Measurements from ENCODE around the gene DLGAP1.
A peak's percentile ranks its signal among the peaks of the same experiment; 100 is the strongest.
"Not testable (repeated sequence)": the region's sequence is repeated elsewhere in the genome, so short reads cannot be mapped to it uniquely, and the experiment has no call there.

The DLGAP1 gene

DNA sequence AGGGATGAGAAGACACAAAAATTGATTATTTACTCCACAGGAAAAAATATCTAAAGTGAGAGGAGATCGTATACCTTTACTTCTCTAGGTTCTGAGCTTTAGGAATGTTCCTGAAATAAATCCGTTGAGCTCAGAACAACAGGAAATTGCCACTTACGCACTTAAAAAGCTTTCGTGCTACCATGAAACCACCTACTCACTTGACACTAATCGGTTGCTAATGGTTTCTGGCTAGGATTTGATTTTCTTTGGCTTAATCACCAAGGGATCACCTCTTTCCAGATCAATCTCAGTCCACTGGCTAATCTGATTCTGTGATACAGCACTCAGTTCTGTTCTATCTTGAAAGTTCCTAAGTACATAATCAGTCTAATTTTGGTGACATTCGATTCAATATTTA is 419.6 kb downstream of the DLGAP1 start:
- Histone ChIP-seq H3K36me3 (ENCODE audit: control insufficient read depth, insufficient read depth, low read length) (no peaks in the 10 kb centered on the region), H3K4me3 (ENCODE audit: low read length) (no peak overlapping the region), H4K5ac (ENCODE audit: low read length) (no peak overlapping the region), H3K27ac (ENCODE audit: low read depth, low read length) (no peak overlapping the region), H2AK5ac (ENCODE audit: low read length) (no peak overlapping the region), H3K18ac (ENCODE audit: low read length) (no peak overlapping the region), H2BK5ac (ENCODE audit: low read length) (no peak overlapping the region), H2BK120ac (ENCODE audit: low read depth, low read length) (no peak overlapping the region), H3K23ac (ENCODE audit: low read length) (no peak overlapping the region), H2BK15ac (replicated peaks; ENCODE audit: low read depth) (no peak overlapping the region), H3K79me1 (ENCODE audit: low read length) (no peaks in the 10 kb centered on the region), H3K4ac (ENCODE audit: low read depth, low read length) (no peak overlapping the region), H3K56ac (ENCODE audit: low read length) (no peak overlapping the region), H4K8ac (ENCODE audit: low read depth, low read length) (no peak overlapping the region), H3K9ac (ENCODE audit: low read length) (no peak overlapping the region), H3K4me2 (ENCODE audit: low read length) (no peak overlapping the region), H3K79me2 (ENCODE audit: control insufficient read depth, insufficient read depth, low read length) (no peaks in the 10 kb centered on the region), H3K4me1 (ENCODE audit: control insufficient read depth, low read depth, low read length) (no peaks in the 10 kb centered on the region), H3K27me3 (ENCODE audit: insufficient read depth, low read length, poor library complexity) (no peaks in the 10 kb centered on the region)
- peak; percentile 60 for DNase-seq
- WGBS (ENCODE audit: extremely low coverage, insufficient coverage, low lambda C conversion rate), result no CpG with 5 or more reads among the region's 6 CpGs

DNA sequence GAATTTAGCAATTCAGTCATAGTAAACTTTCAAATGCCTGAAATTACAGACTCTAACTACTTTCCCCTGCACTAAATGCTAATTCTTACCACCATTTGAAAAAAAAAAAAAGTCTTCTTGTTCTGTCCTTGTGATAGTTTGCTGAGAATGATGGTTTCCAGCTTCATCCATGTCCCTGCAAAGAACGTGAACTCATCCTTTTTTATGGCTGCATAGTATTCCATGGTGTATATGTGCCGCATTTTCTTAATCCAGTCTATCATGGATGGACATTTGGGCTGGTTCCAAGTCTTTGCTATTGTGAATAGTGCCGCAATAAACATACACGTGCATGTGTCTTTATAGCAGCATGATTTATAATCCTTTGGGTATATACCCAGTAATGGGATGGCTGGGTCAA is 420.3 kb downstream of the DLGAP1 start:
- H3K4me3 ChIP-seq (ENCODE audit: low read length); H3K27me3 ChIP-seq (ENCODE audit: insufficient read depth, low read length, poor library complexity); H2BK15ac ChIP-seq (replicated peaks; ENCODE audit: low read depth); H3K36me3 ChIP-seq (ENCODE audit: control insufficient read depth, insufficient read depth, low read length); H3K18ac ChIP-seq (ENCODE audit: low read length); H2BK120ac ChIP-seq (ENCODE audit: low read depth, low read length); H3K79me1 ChIP-seq (ENCODE audit: low read length); H3K4me1 ChIP-seq (ENCODE audit: control insufficient read depth, low read depth, low read length); H3K23ac ChIP-seq (ENCODE audit: low read length); H3K27ac ChIP-seq (ENCODE audit: low read depth, low read length); DNase-seq; H3K79me2 ChIP-seq (ENCODE audit: control insufficient read depth, insufficient read depth, low read length); H2AK5ac ChIP-seq (ENCODE audit: low read length); H3K56ac ChIP-seq (ENCODE audit: low read length); H4K5ac ChIP-seq (ENCODE audit: low read length); H3K4ac ChIP-seq (ENCODE audit: low read depth, low read length); H2BK5ac ChIP-seq (ENCODE audit: low read length); H3K4me2 ChIP-seq (ENCODE audit: low read length); H4K8ac ChIP-seq (ENCODE audit: low read depth, low read length); H3K9ac ChIP-seq (ENCODE audit: low read length): not testable (repeated sequence)
- WGBS (ENCODE audit: extremely low coverage, insufficient coverage, low lambda C conversion rate), result no CpG with 5 or more reads among the region's 4 CpGs

DNA sequence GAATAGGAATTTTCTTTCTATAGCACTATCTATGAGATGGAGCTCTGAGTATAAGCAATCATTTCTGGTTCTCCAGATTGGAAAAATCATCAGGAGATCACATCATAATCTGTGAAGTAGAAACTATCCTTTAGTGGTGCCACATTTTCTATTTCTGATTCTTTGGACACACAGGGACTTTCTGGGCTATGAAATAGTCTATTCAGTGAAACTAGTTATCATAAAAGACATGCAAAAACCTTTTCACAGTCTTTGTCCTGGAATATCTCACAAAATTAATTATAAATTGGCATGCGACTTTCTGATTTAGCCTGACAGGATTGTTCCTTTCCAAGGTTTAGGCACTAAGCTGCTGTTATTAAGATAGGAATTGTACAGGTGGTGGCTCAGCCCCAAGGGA is 428.6 kb downstream of the DLGAP1 start:
- H3K27ac ChIP-seq (ENCODE audit: low read depth, low read length), result no peak overlapping the region
- no peak overlapping the region for H3K4me2 ChIP-seq (ENCODE audit: low read length)
- H3K79me2 ChIP-seq (ENCODE audit: control insufficient read depth, insufficient read depth, low read length), result no peaks in the 10 kb centered on the region
- no peak overlapping the region for H2BK15ac ChIP-seq (replicated peaks; ENCODE audit: low read depth)
- H3K4ac ChIP-seq (ENCODE audit: low read depth, low read length), result no peak overlapping the region
- no peak overlapping the region for H2BK5ac ChIP-seq (ENCODE audit: low read length)
- H3K4me1 ChIP-seq (ENCODE audit: control insufficient read depth, low read depth, low read length), result no peaks in the 10 kb centered on the region
- H2AK5ac ChIP-seq (ENCODE audit: low read length), result no peak overlapping the region
- H4K8ac ChIP-seq (ENCODE audit: low read depth, low read length), result no peak overlapping the region
- no peak overlapping the region for H2BK120ac ChIP-seq (ENCODE audit: low read depth, low read length)
- no peak overlapping the region for H3K56ac ChIP-seq (ENCODE audit: low read length)
- H3K36me3 ChIP-seq (ENCODE audit: control insufficient read depth, insufficient read depth, low read length), result no peaks in the 10 kb centered on the region
- H4K5ac ChIP-seq (ENCODE audit: low read length), result no peak overlapping the region
- H3K27me3 ChIP-seq (ENCODE audit: insufficient read depth, low read length, poor library complexity), result no peaks in the 10 kb centered on the region
- no peak overlapping the region for H3K9ac ChIP-seq (ENCODE audit: low read length)
- no CpG with 5 or more reads among the region's 1 CpG for WGBS (ENCODE audit: extremely low coverage, insufficient coverage, low lambda C conversion rate)
- H3K4me3 ChIP-seq (ENCODE audit: low read length), result no peak overlapping the region
- H3K23ac ChIP-seq (ENCODE audit: low read length), result no peak overlapping the region
- no peaks in the 10 kb centered on the region for H3K79me1 ChIP-seq (ENCODE audit: low read length)
- DNase-seq, result no peak
- H3K18ac ChIP-seq (ENCODE audit: low read length), result no peak overlapping the region

DNA sequence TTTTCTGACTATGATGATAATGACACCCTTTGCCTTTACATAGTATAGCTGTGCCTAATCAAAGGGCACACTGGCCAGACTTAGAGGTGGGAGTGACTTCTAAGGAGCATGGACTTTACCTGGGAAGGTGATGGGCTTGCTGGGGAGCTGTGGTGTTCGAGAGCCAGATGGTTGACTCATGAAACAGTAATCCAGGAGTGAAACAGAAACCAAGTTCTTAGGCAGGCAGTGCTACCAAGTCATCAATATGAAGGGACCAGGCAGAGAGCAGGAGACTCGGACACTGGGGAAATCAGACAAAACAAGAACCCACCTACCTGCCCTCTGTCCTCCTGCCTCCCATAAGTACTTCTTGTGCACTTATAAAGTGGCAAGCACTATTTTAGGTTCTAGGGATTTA is 430.4 kb downstream of the DLGAP1 start:
- Histone ChIP-seq H3K56ac (ENCODE audit: low read length) (no peak overlapping the region), H2BK5ac (ENCODE audit: low read length) (no peak overlapping the region), H3K27ac (ENCODE audit: low read depth, low read length) (no peak overlapping the region), H3K23ac (ENCODE audit: low read length) (no peak overlapping the region), H2BK15ac (replicated peaks; ENCODE audit: low read depth) (no peak overlapping the region), H3K27me3 (ENCODE audit: insufficient read depth, low read length, poor library complexity) (no peaks in the 10 kb centered on the region), H3K4me2 (ENCODE audit: low read length) (no peak overlapping the region), H3K36me3 (ENCODE audit: control insufficient read depth, insufficient read depth, low read length) (no peaks in the 10 kb centered on the region), H3K79me2 (ENCODE audit: control insufficient read depth, insufficient read depth, low read length) (no peaks in the 10 kb centered on the region), H4K5ac (ENCODE audit: low read length) (no peak overlapping the region), H3K4me1 (ENCODE audit: control insufficient read depth, low read depth, low read length) (no peaks in the 10 kb centered on the region), H2BK120ac (ENCODE audit: low read depth, low read length) (no peak overlapping the region), H3K9ac (ENCODE audit: low read length) (no peak overlapping the region), H4K8ac (ENCODE audit: low read depth, low read length) (no peak overlapping the region), H2AK5ac (ENCODE audit: low read length) (no peak overlapping the region), H3K4ac (ENCODE audit: low read depth, low read length) (no peak overlapping the region), H3K18ac (ENCODE audit: low read length) (no peak overlapping the region), H3K4me3 (ENCODE audit: low read length) (no peak overlapping the region), H3K79me1 (ENCODE audit: low read length) (no peaks in the 10 kb centered on the region)
- no peak for DNase-seq
- WGBS (ENCODE audit: extremely low coverage, insufficient coverage, low lambda C conversion rate), result no CpG with 5 or more reads among the region's 2 CpGs

DNA sequence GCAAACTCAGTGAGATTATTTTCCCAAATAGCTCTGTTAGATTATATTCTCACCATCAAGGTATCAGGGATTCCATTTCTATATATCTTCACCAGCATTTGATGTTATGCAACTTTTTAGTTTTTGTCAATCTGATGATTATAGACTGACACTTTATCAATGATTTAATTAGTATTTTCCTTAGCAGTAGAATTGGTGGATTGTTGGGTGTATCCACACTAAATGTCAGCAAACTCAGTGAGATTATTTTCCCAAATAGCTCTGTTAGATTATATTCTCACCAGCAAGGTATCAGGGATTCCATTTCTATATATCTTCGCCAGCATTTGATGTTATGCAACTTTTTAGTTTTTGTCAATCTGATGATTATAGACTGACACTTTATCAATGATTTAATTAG is 432.4 kb downstream of the DLGAP1 start:
- H2AK5ac ChIP-seq (ENCODE audit: low read length); H2BK120ac ChIP-seq (ENCODE audit: low read depth, low read length); H2BK5ac ChIP-seq (ENCODE audit: low read length); H2BK15ac ChIP-seq (replicated peaks; ENCODE audit: low read depth); H4K5ac ChIP-seq (ENCODE audit: low read length); H3K27me3 ChIP-seq (ENCODE audit: insufficient read depth, low read length, poor library complexity); H3K23ac ChIP-seq (ENCODE audit: low read length); DNase-seq; H3K79me2 ChIP-seq (ENCODE audit: control insufficient read depth, insufficient read depth, low read length); H4K8ac ChIP-seq (ENCODE audit: low read depth, low read length); H3K36me3 ChIP-seq (ENCODE audit: control insufficient read depth, insufficient read depth, low read length); H3K27ac ChIP-seq (ENCODE audit: low read depth, low read length); H3K4me1 ChIP-seq (ENCODE audit: control insufficient read depth, low read depth, low read length); H3K56ac ChIP-seq (ENCODE audit: low read length); H3K79me1 ChIP-seq (ENCODE audit: low read length); H3K4me3 ChIP-seq (ENCODE audit: low read length); H3K4me2 ChIP-seq (ENCODE audit: low read length); H3K4ac ChIP-seq (ENCODE audit: low read depth, low read length); H3K18ac ChIP-seq (ENCODE audit: low read length); H3K9ac ChIP-seq (ENCODE audit: low read length): not testable (repeated sequence)
- WGBS (ENCODE audit: extremely low coverage, insufficient coverage, low lambda C conversion rate), result no CpG with 5 or more reads among the region's 1 CpG

DNA sequence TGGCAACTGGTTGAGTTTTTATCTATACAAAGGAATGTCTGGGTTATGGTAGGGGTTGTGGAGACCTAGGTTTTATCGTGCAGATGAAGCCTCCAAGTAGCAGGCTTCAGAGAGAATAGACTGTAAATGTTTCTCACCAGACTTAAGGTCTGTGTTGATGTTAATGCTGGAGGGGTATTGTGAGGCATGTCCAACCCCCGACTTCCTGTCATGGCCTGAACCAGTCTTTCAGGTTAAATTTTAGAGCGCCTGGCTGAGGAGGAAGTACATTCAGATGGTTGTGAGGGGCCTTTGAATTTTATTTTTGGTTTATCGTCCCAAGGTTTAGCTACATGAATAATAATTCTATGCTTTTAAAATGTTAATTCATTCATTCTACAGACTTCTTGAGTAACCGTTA is 435.1 kb downstream of the DLGAP1 start:
- no CpG with 5 or more reads among the region's 5 CpGs for WGBS (ENCODE audit: extremely low coverage, insufficient coverage, low lambda C conversion rate)
- Histone ChIP-seq H3K23ac (ENCODE audit: low read length) (no peak overlapping the region), H3K36me3 (ENCODE audit: control insufficient read depth, insufficient read depth, low read length) (no peaks in the 10 kb centered on the region)

More for the DNA sequence above, 435.1 kb downstream of the DLGAP1 start:
- H3K4me3 ChIP-seq (ENCODE audit: low read length), result no peak overlapping the region
- no peak overlapping the region for H4K5ac ChIP-seq (ENCODE audit: low read length)
- no peak overlapping the region for H2BK15ac ChIP-seq (replicated peaks; ENCODE audit: low read depth)
- DNase-seq, result peak; percentile 54
- H3K18ac ChIP-seq (ENCODE audit: low read length), result peak overlapping the region; percentile 18
- H2AK5ac ChIP-seq (ENCODE audit: low read length), result no peak overlapping the region
- no peak overlapping the region for H2BK120ac ChIP-seq (ENCODE audit: low read depth, low read length)
- no peak overlapping the region for H3K4me2 ChIP-seq (ENCODE audit: low read length)
- no peaks in the 10 kb centered on the region for H3K27me3 ChIP-seq (ENCODE audit: insufficient read depth, low read length, poor library complexity)
- no peak overlapping the region for H2BK5ac ChIP-seq (ENCODE audit: low read length)
- H4K8ac ChIP-seq (ENCODE audit: low read depth, low read length), result no peak overlapping the region
- no peaks in the 10 kb centered on the region for H3K79me2 ChIP-seq (ENCODE audit: control insufficient read depth, insufficient read depth, low read length)
- H3K9ac ChIP-seq (ENCODE audit: low read length), result no peak overlapping the region
- H3K27ac ChIP-seq (ENCODE audit: low read depth, low read length), result no peak overlapping the region
- no peaks in the 10 kb centered on the region for H3K79me1 ChIP-seq (ENCODE audit: low read length)
- no peak overlapping the region for H3K56ac ChIP-seq (ENCODE audit: low read length)
- H3K4ac ChIP-seq (ENCODE audit: low read depth, low read length), result no peak overlapping the region
- H3K4me1 ChIP-seq (ENCODE audit: control insufficient read depth, low read depth, low read length), result no peaks in the 10 kb centered on the region
